ENCODE results near the gene FOXRED2.

FOXRED2 gene

GRCh38 chr22:36445158-36445668 lies 61.6 kb downstream of the FOXRED2 start:
- peak overlapping the region; percentile 17; the same call in 1 of the 2 replicates for H3K4me2 ChIP-seq (ENCODE audit: low read length)

GRCh38 chr22:36443198-36443770 lies 63.6 kb downstream of the FOXRED2 start:
- Histone ChIP-seq H3K79me2 (ENCODE audit: insufficient read depth, low read length) (no peaks in the 10 kb centered on the region), H3F3A (ENCODE audit: insufficient read depth, low read length) (no peaks in the 10 kb centered on the region), H3K9me2 (ENCODE audit: low read depth, low read length) (no peaks in the 10 kb centered on the region), H2AFZ (ENCODE audit: low read length) (no peak overlapping the region), H3K4me3 (ENCODE audit: low read depth, low read length, poor library complexity, severe bottlenecking) (no peak overlapping the region), H3K9ac (ENCODE audit: low read length) (no peak overlapping the region), H3K9me3 (ENCODE audit: low read length) (no peaks in the 10 kb centered on the region), H3K4me1 (ENCODE audit: insufficient read depth, low read length, severe bottlenecking) (peaks cover 8% of the 10 kb centered on the region), H3K27me3 (ENCODE audit: insufficient read depth, low read length) (no peaks in the 10 kb centered on the region), H4K20me1 (ENCODE audit: insufficient read depth, low read length) (no peaks in the 10 kb centered on the region), H3K36me3 (ENCODE audit: insufficient read depth, low read length) (no peaks in the 10 kb centered on the region), H3K4me2 (ENCODE audit: low read length) (no peak overlapping the region), H3K27ac (ENCODE audit: low read depth, low read length, poor library complexity, severe bottlenecking) (no peak overlapping the region)
- TF ChIP-seq CTCF (IDR thresholded peaks at IDR 0.05; ENCODE audit: low read length) (no peak), EZH2 (IDR thresholded peaks at IDR 0.05; ENCODE audit: borderline replicate concordance, low read length) (no peak)

More at GRCh38 chr22:36445158-36445668, 61.6 kb downstream of the FOXRED2 start:
- Histone ChIP-seq H3K27ac (ENCODE audit: low read depth, low read length, poor library complexity, severe bottlenecking) (no peak overlapping the region), H3K79me2 (ENCODE audit: insufficient read depth, low read length) (no peaks in the 10 kb centered on the region), H3K4me3 (ENCODE audit: low read depth, low read length, poor library complexity, severe bottlenecking) (no peak overlapping the region), H3K4me1 (ENCODE audit: insufficient read depth, low read length, severe bottlenecking) (peaks cover 22% of the 10 kb centered on the region), H3K36me3 (ENCODE audit: insufficient read depth, low read length) (no peaks in the 10 kb centered on the region), H4K20me1 (ENCODE audit: insufficient read depth, low read length) (no peaks in the 10 kb centered on the region), H3K9me3 (ENCODE audit: low read length) (no peaks in the 10 kb centered on the region), H3K27me3 (ENCODE audit: insufficient read depth, low read length) (no peaks in the 10 kb centered on the region), H3K9ac (ENCODE audit: low read length) (no peak overlapping the region), H3K9me2 (ENCODE audit: low read depth, low read length) (no peaks in the 10 kb centered on the region), H3F3A (ENCODE audit: insufficient read depth, low read length) (no peaks in the 10 kb centered on the region), H2AFZ (ENCODE audit: low read length) (no peak overlapping the region)
- TF ChIP-seq EZH2 (IDR thresholded peaks at IDR 0.05; ENCODE audit: borderline replicate concordance, low read length), result no peak
- no peak for TF ChIP-seq CTCF (IDR thresholded peaks at IDR 0.05; ENCODE audit: low read length)

GRCh38 chr22:36442506-36443197 lies 64.2 kb downstream of the FOXRED2 start:
- H3K27me3 ChIP-seq (ENCODE audit: insufficient read depth, low read length), result no peaks in the 10 kb centered on the region

More at GRCh38 chr22:36442506-36443197, 64.2 kb downstream of the FOXRED2 start:
- Histone ChIP-seq H3K79me2 (ENCODE audit: insufficient read depth, low read length) (no peaks in the 10 kb centered on the region), H3K27ac (ENCODE audit: low read depth, low read length, poor library complexity, severe bottlenecking) (no peak overlapping the region), H3K4me2 (ENCODE audit: low read length) (no peak overlapping the region), H3K4me1 (ENCODE audit: insufficient read depth, low read length, severe bottlenecking) (peaks cover 8% of the 10 kb centered on the region), H3F3A (ENCODE audit: insufficient read depth, low read length) (no peaks in the 10 kb centered on the region), H3K4me3 (ENCODE audit: low read depth, low read length, poor library complexity, severe bottlenecking) (no peak overlapping the region), H2AFZ (ENCODE audit: low read length) (no peak overlapping the region), H3K36me3 (ENCODE audit: insufficient read depth, low read length) (no peaks in the 10 kb centered on the region), H3K9me3 (ENCODE audit: low read length) (no peaks in the 10 kb centered on the region), H3K9me2 (ENCODE audit: low read depth, low read length) (no peaks in the 10 kb centered on the region), H3K9ac (ENCODE audit: low read length) (no peak overlapping the region), H4K20me1 (ENCODE audit: insufficient read depth, low read length) (no peaks in the 10 kb centered on the region)
- TF ChIP-seq EZH2 (IDR thresholded peaks at IDR 0.05; ENCODE audit: borderline replicate concordance, low read length) (no peak), CTCF (IDR thresholded peaks at IDR 0.05; ENCODE audit: low read length) (no peak)

Data from OCI-LY1 (cell line).